ENCODE data around the gene UNKL. TPM values are rescaled to one million over a fixed set of nuclear protein-coding genes. Genes with fewer than 3 reads are reported as not detected.

Gene UNKL
- total and polyA plus RNA-seq, 2 experiments from 2014 or later: 6.1 to 13.0 TPM

DNA sequence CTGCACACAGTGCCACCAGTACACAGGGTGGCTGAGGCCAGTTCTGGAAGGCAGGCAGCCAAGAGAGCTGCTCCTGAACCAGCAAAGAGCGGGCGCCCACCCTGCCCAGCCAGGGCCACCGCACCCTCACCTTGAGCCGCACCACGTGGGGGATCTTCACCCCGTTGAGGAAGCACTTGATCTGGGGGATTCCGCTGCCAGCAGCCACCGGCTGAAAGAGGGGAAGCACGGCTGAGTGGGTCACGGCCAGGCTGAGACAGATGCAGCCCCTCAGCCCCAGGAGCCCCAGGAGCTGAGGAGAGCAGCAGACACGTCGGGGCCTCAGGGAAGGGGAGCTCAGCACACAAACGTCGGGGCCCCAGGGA, 44.5 kb upstream of the UNKL start:
- H3K27ac ChIP-seq: no peak overlapping the region
- H3K4me3 ChIP-seq: no peak overlapping the region
- no peaks in the 10 kb centered on the region for H3K79me2 ChIP-seq (ENCODE audit: insufficient read depth)
- in situ Hi-C loops (cut with MboI): no loop called here
- WGBS, 2 experiments (ENCODE audit: low coverage in 1 of 2, low lambda C conversion rate in 2 of 2, missing lambda C conversion rate in 2 of 2): 83 to 89% methylated on average over 12 to 14 of the region's 14 CpGs
- H3K36me3 ChIP-seq (ENCODE audit: low read depth): no peaks in the 10 kb centered on the region
- no peaks in the 10 kb centered on the region for H3K4me1 ChIP-seq (ENCODE audit: insufficient read depth)
- no peak overlapping the region for H3K4me2 ChIP-seq (ENCODE audit: unreplicated experiment)
- DNase-seq: no peak
- H3K27me3 ChIP-seq (replicated peaks; ENCODE audit: insufficient read depth): no peaks in the 10 kb centered on the region
- H2AFZ ChIP-seq: no peak overlapping the region
- no peaks in the 10 kb centered on the region for H4K20me1 ChIP-seq (ENCODE audit: insufficient read depth)
- no peaks in the 10 kb centered on the region for H3K9me3 ChIP-seq (ENCODE audit: low read depth)
- H3K9ac ChIP-seq: no peak overlapping the region
- H3K9me2 ChIP-seq (ENCODE audit: insufficient read depth): no peaks in the 10 kb centered on the region
- no peaks in the 10 kb centered on the region for H3F3A ChIP-seq (ENCODE audit: insufficient read depth)
- TF ChIP-seq EZH2 (IDR thresholded peaks at IDR 0.05; ENCODE audit: insufficient read depth, poor library complexity, severe bottlenecking): no peak
- TF ChIP-seq EZH2phosphoT487 (IDR thresholded peaks at IDR 0.05; ENCODE audit: insufficient read depth, low read depth): no peak

DNA sequence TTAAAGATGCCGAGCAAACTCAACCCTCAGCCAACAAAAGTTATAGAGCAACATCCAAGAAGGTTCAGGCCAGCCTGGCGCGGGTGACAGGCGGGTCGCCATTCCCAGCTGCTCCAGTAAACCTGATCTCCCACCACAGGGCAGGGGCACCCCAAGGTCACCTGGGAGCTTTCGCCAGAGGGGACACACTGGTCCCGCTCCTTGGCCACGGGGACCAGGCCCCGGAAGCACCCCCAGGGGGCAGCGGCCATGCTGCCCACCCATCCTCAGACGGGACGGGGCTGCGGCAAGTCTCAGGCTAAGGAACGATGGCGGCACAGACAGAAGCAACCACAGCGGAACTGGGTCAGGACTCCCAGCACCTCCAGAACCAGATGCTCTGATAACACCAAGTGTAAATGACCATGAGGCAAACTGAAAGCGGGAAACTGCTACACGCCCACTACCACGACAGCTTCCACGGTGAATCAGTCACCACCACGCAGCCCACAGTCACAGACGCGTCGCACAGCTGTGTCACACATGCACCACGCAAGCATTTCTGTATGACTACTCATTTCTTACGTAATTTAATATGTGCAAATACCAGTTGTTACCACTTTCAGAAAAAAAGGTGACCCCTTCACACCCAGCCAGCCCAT, 44.0 kb upstream of the UNKL start:
- Histone ChIP-seq H3K4me3 (no peak overlapping the region), H2AFZ (no peak overlapping the region), H3K36me3 (ENCODE audit: low read depth) (no peaks in the 10 kb centered on the region), H3K9me2 (ENCODE audit: insufficient read depth) (no peaks in the 10 kb centered on the region), H3K9me3 (ENCODE audit: low read depth) (no peaks in the 10 kb centered on the region), H3F3A (ENCODE audit: insufficient read depth) (no peaks in the 10 kb centered on the region), H3K4me2 (ENCODE audit: unreplicated experiment) (no peak overlapping the region), H3K27ac (no peak overlapping the region), H3K27me3 (replicated peaks; ENCODE audit: insufficient read depth) (no peaks in the 10 kb centered on the region), H3K4me1 (ENCODE audit: insufficient read depth) (no peaks in the 10 kb centered on the region), H4K20me1 (ENCODE audit: insufficient read depth) (no peaks in the 10 kb centered on the region), H3K79me2 (ENCODE audit: insufficient read depth) (no peaks in the 10 kb centered on the region), H3K9ac (no peak overlapping the region)
- in situ Hi-C loops (cut with MboI): no loop called here
- peak; percentile 56 for DNase-seq
- WGBS, 2 experiments (ENCODE audit: low coverage in 1 of 2, low lambda C conversion rate in 2 of 2, missing lambda C conversion rate in 2 of 2): 92 to 94% methylated on average over 26 of the region's 26 CpGs
- no peak for TF ChIP-seq EZH2 (IDR thresholded peaks at IDR 0.05; ENCODE audit: insufficient read depth, poor library complexity, severe bottlenecking)
- TF ChIP-seq EZH2phosphoT487 (IDR thresholded peaks at IDR 0.05; ENCODE audit: insufficient read depth, low read depth): no peak

DNA sequence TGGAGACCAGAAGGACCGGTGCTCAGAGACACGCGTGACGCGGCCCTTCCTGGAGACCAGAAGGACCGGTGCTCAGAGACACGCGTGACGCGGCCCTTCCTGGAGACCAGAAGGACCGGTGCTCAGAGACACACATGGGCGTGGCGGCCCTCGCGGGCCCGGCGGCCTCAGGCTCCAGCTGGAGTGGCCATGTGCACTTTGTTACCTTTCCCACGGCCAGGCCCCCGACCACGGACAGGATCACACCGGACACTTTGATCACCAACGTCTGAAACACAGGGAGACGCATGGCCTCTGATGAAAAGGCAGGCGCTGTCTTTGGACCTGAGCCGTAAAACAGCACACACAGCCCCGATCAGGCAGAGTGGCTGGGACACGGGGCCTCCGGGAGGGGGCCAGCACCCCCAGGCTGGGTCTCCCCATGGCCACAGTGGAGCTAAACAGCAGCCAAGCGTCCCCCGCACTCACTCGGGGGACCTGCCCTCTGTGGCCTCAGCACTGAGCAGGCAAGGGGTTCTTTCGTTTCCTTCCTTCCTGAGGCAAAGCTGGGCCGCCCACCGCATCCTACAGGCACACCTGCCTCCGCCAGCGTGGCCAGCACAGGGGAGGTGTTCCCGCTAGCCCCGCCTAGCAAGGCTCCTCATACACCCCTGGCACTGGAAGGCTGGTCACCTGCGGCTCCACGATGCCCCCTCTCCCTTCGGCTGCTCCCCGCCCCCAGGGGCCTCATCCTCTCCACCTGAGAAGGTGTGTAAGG, 43.2 kb upstream of the UNKL start:
- Histone ChIP-seq H3K4me3 (no peak overlapping the region), H3K4me1 (ENCODE audit: insufficient read depth) (no peaks in the 10 kb centered on the region), H3K27me3 (replicated peaks; ENCODE audit: insufficient read depth) (no peaks in the 10 kb centered on the region), H2AFZ (no peak overlapping the region), H3K27ac (no peak overlapping the region), H3F3A (ENCODE audit: insufficient read depth) (no peaks in the 10 kb centered on the region), H3K36me3 (ENCODE audit: low read depth) (no peaks in the 10 kb centered on the region), H3K79me2 (ENCODE audit: insufficient read depth) (no peaks in the 10 kb centered on the region), H4K20me1 (ENCODE audit: insufficient read depth) (no peaks in the 10 kb centered on the region), H3K4me2 (ENCODE audit: unreplicated experiment) (no peak overlapping the region), H3K9me2 (ENCODE audit: insufficient read depth) (no peaks in the 10 kb centered on the region), H3K9me3 (ENCODE audit: low read depth) (no peaks in the 10 kb centered on the region), H3K9ac (no peak overlapping the region)
- no peak for DNase-seq
- TF ChIP-seq EZH2phosphoT487 (IDR thresholded peaks at IDR 0.05; ENCODE audit: insufficient read depth, low read depth) (no peak), EZH2 (IDR thresholded peaks at IDR 0.05; ENCODE audit: insufficient read depth, poor library complexity, severe bottlenecking) (no peak)
- in situ Hi-C loops (cut with MboI): no loop called here
- 92 to 93% methylated on average over 29 to 42 of the region's 42 CpGs for WGBS, 2 experiments (ENCODE audit: low coverage in 1 of 2, low lambda C conversion rate in 2 of 2, missing lambda C conversion rate in 2 of 2)

DNA sequence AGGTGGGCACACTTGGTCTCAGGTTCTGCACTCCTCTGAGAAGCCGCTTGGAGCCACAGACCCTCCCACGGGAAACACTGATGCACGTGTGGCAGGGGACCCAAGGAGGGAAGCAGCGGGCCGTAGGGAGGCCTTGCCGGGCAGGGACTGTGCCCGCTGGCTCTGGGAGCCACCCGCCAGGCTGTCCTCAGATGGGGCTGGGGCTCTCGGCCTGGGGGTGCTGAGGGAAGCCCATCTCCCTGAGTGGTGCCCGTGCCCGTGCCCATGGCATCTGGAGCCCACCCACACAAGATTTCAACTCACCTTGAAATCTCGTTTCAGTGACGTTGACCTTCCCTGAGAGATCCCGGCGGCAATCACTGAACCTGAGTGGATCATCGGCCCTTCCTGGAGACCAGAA, 42.4 kb upstream of the UNKL start:
- Histone ChIP-seq H3K9ac (no peak overlapping the region), H3K36me3 (ENCODE audit: low read depth) (no peaks in the 10 kb centered on the region), H3K27me3 (replicated peaks; ENCODE audit: insufficient read depth) (no peaks in the 10 kb centered on the region), H3K9me2 (ENCODE audit: insufficient read depth) (no peaks in the 10 kb centered on the region), H4K20me1 (ENCODE audit: insufficient read depth) (no peaks in the 10 kb centered on the region), H3K9me3 (ENCODE audit: low read depth) (no peaks in the 10 kb centered on the region), H2AFZ (no peak overlapping the region), H3F3A (ENCODE audit: insufficient read depth) (no peaks in the 10 kb centered on the region), H3K4me1 (ENCODE audit: insufficient read depth) (no peaks in the 10 kb centered on the region), H3K4me3 (no peak overlapping the region), H3K79me2 (ENCODE audit: insufficient read depth) (no peaks in the 10 kb centered on the region), H3K4me2 (ENCODE audit: unreplicated experiment) (no peak overlapping the region), H3K27ac (no peak overlapping the region)
- no peak for DNase-seq
- WGBS, 2 experiments (ENCODE audit: low coverage in 1 of 2, low lambda C conversion rate in 2 of 2, missing lambda C conversion rate in 2 of 2): 87 to 89% methylated on average over 15 to 16 of the region's 16 CpGs
- in situ Hi-C loops (cut with MboI): no loop called here
- TF ChIP-seq EZH2 (IDR thresholded peaks at IDR 0.05; ENCODE audit: insufficient read depth, poor library complexity, severe bottlenecking) (no peak), EZH2phosphoT487 (IDR thresholded peaks at IDR 0.05; ENCODE audit: insufficient read depth, low read depth) (no peak)

Measured in GM23248 (cell line).